ENCODE measurements around the gene RNF149. TPM values are rescaled to one million over a fixed set of nuclear protein-coding genes. Genes with fewer than 3 reads are reported as not detected.
"Not testable (repeated sequence)": the region's sequence is repeated elsewhere in the genome, so short reads cannot be mapped to it uniquely, and the experiment has no call there.

RNF149 gene
- total RNA-seq, 1 donor from 2014 or later: 80.7 TPM

- DNase-seq (ENCODE audit: low spot score) (no peak), ATAC-seq (no peak)
- intact Hi-C loops (cut with DNase I): no loop called here
Measured at GRCh38 chr2:101337877-101338276, 29.4 kb upstream of the RNF149 start.

GRCh38 chr2:101332885-101333766 lies 24.6 kb upstream of the RNF149 start:
- DNase-seq (ENCODE audit: low spot score) (no peak), ATAC-seq (no peak)
- intact Hi-C loops (cut with DNase I): no loop called here

GRCh38 chr2:101331202-101331601 lies 22.7 kb upstream of the RNF149 start:
- intact Hi-C loops (cut with DNase I): no loop called here
- no peak for ATAC-seq
- no peak for DNase-seq (ENCODE audit: low spot score)

- DNase-seq (ENCODE audit: low spot score): peak; percentile 74
- intact Hi-C loops (cut with DNase I): no loop called here
- peak; percentile 94 for ATAC-seq
Measured at GRCh38 chr2:101330253-101330933, 21.9 kb upstream of the RNF149 start.

GRCh38 chr2:101329026-101329425 lies 20.5 kb upstream of the RNF149 start:
- ATAC-seq: no peak
- intact Hi-C loops (cut with DNase I): no loop called here

GRCh38 chr2:101328474-101329007 lies 20.0 kb upstream of the RNF149 start:
- DNase-seq (ENCODE audit: low spot score): no peak
- ATAC-seq: peak; percentile 73
- intact Hi-C loops (cut with DNase I): no loop called here

More at GRCh38 chr2:101329026-101329425, 20.5 kb upstream of the RNF149 start:
- DNase-seq (ENCODE audit: low spot score): no peak

- intact Hi-C loops (cut with DNase I): no loop called here
- DNase-seq (ENCODE audit: low spot score): no peak
- ATAC-seq: no peak
Measured at GRCh38 chr2:101327863-101328394, 19.4 kb upstream of the RNF149 start.

GRCh38 chr2:101325425-101325824 lies 16.9 kb upstream of the RNF149 start:
- DNase-seq (ENCODE audit: low spot score): no peak
- ATAC-seq: no peak
- intact Hi-C loops (cut with DNase I): no loop called here

GRCh38 chr2:101316568-101316967 lies 8.1 kb upstream of the RNF149 start:
- DNase-seq (ENCODE audit: low spot score); ATAC-seq; intact Hi-C loops (cut with DNase I): not testable (repeated sequence)

GRCh38 chr2:101311696-101312017 lies 3.2 kb upstream of the RNF149 start:
- ATAC-seq (no peak), DNase-seq (ENCODE audit: low spot score) (no peak)
- intact Hi-C loops (cut with DNase I): no loop called here

- intact Hi-C loops (cut with DNase I): no loop called here
- DNase-seq (ENCODE audit: low spot score): no peak
Measured at GRCh38 chr2:101310834-101311695, 2.6 kb upstream of the RNF149 start.

GRCh38 chr2:101310090-101310833 lies 1.8 kb upstream of the RNF149 start:
- DNase-seq (ENCODE audit: low spot score) (no peak), ATAC-seq (no peak)
- intact Hi-C loops (cut with DNase I): no loop called here

More at GRCh38 chr2:101310834-101311695, 2.6 kb upstream of the RNF149 start:
- no peak for ATAC-seq

- intact Hi-C loops (cut with DNase I): no loop called here
- peak; percentile 66 for DNase-seq (ENCODE audit: low spot score)
- peak; percentile 0 for ATAC-seq
Measured at GRCh38 chr2:101307950-101308431, 510 bp downstream of the RNF149 start.

GRCh38 chr2:101307503-101307902 lies 998 bp downstream of the RNF149 start:
- no peak for DNase-seq (ENCODE audit: low spot score)
- no peak for ATAC-seq
- intact Hi-C loops (cut with DNase I): no loop called here

- no peak for ATAC-seq
Measured at GRCh38 chr2:101306410-101306809, 2.1 kb downstream of the RNF149 start.

GRCh38 chr2:101305492-101306078 lies 2.9 kb downstream of the RNF149 start:
- ATAC-seq: no peak
- no peak for DNase-seq (ENCODE audit: low spot score)
- intact Hi-C loops (cut with DNase I): no loop called here

More at GRCh38 chr2:101306410-101306809, 2.1 kb downstream of the RNF149 start:
- no peak for DNase-seq (ENCODE audit: low spot score)
- intact Hi-C loops (cut with DNase I): no loop called here

GRCh38 chr2:101305035-101305434 lies 3.5 kb downstream of the RNF149 start:
- ATAC-seq: no peak
- DNase-seq (ENCODE audit: low spot score): no peak
- intact Hi-C loops (cut with DNase I): no loop called here

- no peak for ATAC-seq
- intact Hi-C loops (cut with DNase I): no loop called here
- DNase-seq (ENCODE audit: low spot score): no peak
Measured at GRCh38 chr2:101303688-101304087, 4.8 kb downstream of the RNF149 start.

All from sciatic nerve (tissue), 2 donors.